ENCODE results near the gene DNAJC5. TPM values are rescaled to one million over a fixed set of nuclear protein-coding genes. Genes with fewer than 3 reads are reported as not detected.

Gene DNAJC5
- total RNA-seq, 1 donor from 2014 or later = 49.8 TPM

DNA sequence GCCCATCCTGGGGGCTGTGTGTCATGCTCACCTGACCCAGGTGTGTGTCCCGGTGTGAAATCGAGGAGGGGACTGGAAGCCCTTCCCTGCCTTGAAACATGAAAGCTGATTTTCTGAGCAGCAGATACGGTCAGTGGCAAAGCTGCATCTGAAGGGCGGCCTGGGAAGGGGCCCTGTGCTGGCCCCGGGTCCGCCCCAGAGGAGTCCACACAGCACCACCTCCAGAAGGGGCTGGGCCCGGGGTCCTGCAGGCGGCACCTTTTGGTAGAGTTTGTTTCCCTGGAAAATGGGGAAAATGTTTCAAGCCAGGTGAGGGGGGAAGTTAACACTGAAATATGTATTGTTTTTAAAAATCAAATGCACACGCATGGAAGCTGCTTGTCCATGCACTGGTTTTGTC is 40.5 kb downstream of the DNAJC5 start:
- ATAC-seq = no peak
- peaks cover 67% of the 10 kb centered on the region for H3K36me3 ChIP-seq
- H3K27me3 ChIP-seq = no peaks in the 10 kb centered on the region
- H3K4me3 ChIP-seq = no peak overlapping the region
- no peaks in the 10 kb centered on the region for H3K4me1 ChIP-seq
- intact Hi-C loops (cut with DNase I) = no loop called here
- no peaks in the 10 kb centered on the region for H3K9me3 ChIP-seq
- TF ChIP-seq CTCF (IDR thresholded peaks at IDR 0.05) = no peak
- DNase-seq = no peak
- H3K27ac ChIP-seq = no peak overlapping the region

DNA sequence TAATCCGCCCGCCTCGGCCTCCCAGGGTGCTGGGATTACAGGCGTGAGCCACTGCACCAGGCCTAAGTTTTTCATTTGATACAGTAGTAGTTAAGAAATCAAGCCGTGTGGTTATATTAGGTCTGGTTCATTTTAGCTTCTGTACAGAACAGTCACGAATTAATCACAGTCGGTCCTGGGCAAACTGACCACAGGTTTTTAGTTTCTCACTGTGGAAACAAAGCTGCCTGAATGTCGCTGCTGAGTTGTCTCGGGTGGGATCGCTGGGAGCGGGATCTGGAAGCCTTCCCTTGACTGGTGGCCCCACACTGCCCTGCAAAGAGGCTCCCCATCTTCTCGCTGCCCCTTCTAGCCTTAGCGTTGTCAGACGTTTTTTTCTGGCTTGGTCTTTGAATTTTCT is 42.7 kb downstream of the DNAJC5 start:
- no peak overlapping the region for H3K27ac ChIP-seq
- H3K36me3 ChIP-seq = peaks cover 53% of the 10 kb centered on the region
- intact Hi-C loops (cut with DNase I) = no loop called here
- TF ChIP-seq CTCF (IDR thresholded peaks at IDR 0.05) = no peak
- DNase-seq = no peak
- H3K9me3 ChIP-seq = no peaks in the 10 kb centered on the region
- no peak for ATAC-seq
- H3K4me1 ChIP-seq = peaks cover 8% of the 10 kb centered on the region
- H3K4me3 ChIP-seq = no peak overlapping the region
- no peaks in the 10 kb centered on the region for H3K27me3 ChIP-seq

DNA sequence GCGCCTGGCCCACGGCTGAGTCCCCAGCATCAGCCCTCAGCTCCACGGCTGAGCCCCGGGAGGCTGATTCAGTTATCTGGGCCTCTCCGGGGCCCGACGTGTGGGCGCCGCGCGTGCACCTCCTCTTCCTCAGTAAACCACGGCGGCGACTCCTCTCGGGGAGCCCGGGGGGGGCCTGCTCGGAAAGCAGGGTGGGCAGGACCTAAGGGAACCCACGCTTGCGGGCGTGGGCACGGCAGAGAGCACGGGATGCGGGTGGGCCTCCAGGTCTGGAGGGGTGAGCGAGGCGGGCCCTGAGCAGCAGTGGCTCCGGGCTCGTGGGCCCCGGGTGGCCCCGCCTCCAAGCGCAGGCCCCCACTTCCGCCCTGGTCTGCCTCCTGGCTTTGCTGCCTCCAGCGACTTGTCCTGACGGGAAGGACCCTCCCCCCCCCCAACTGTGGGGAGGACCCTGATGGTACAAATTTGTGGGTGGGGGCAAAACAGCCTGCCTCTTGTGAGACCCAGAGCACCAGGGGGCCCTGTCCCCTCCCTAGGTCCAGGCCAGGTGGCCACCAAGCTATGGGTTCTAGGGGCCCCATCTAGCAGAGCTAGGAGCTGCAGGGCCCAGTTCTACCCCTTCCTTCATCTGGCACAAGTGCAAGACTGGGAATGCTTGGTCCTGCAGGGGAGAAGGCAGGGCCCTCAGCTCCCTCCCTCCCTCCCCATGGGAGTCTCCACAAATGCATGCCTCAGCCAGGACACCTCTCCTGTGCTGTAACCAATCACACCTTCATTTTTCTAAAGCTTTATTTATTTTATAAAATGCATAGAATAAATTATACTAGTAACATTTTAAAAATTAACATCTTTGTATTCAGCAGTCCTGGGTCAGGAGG is 44.4 kb downstream of the DNAJC5 start:
- no peak for TF ChIP-seq CTCF (IDR thresholded peaks at IDR 0.05)
- Histone ChIP-seq H3K36me3 (peaks cover 58% of the 10 kb centered on the region), H3K4me3 (no peak overlapping the region), H3K27ac (no peak overlapping the region), H3K27me3 (no peaks in the 10 kb centered on the region), H3K4me1 (peaks cover 22% of the 10 kb centered on the region), H3K9me3 (no peaks in the 10 kb centered on the region)
- intact Hi-C loops (cut with DNase I) = no loop called here
- DNase-seq (no peak), ATAC-seq (no peak)

DNA sequence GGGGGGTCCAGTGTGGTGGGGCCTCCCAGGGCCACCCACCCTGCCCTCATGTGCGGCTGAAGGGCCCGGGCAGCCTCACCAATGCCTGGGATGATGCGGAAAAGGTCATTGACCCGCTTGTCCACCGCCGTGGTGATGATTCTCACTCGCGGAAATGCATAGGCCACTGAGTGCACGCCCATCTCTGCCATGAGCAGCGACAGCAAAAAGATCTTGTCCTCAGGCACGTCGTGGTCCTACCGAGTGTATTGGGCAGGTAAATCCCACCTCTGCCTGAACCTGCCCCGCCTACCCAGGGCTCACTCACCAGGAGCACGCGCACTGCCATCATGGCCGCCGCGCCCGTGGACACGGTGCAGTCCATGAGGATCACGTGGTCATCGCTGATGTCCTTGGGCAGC is 45.1 kb downstream of the DNAJC5 start:
- DNase-seq (no peak), ATAC-seq (no peak)
- Histone ChIP-seq H3K4me1 (peaks cover 22% of the 10 kb centered on the region), H3K4me3 (no peak overlapping the region), H3K36me3 (peaks cover 58% of the 10 kb centered on the region), H3K9me3 (no peaks in the 10 kb centered on the region), H3K27ac (no peak overlapping the region), H3K27me3 (no peaks in the 10 kb centered on the region)
- TF ChIP-seq CTCF (IDR thresholded peaks at IDR 0.05) = no peak
- intact Hi-C loops (cut with DNase I) = no loop called here

GRCh38 chr20:63940472-63941266 is 45.7 kb downstream of the DNAJC5 start:
- ATAC-seq (no peak), DNase-seq (no peak)
- Histone ChIP-seq H3K4me1 (peaks cover 22% of the 10 kb centered on the region), H3K27me3 (no peaks in the 10 kb centered on the region), H3K4me3 (no peak overlapping the region), H3K36me3 (peaks cover 58% of the 10 kb centered on the region), H3K9me3 (no peaks in the 10 kb centered on the region), H3K27ac (peak overlapping the region; percentile 72)
- TF ChIP-seq CTCF (IDR thresholded peaks at IDR 0.05) = no peak
- intact Hi-C loops (cut with DNase I) = no loop called here

Data from upper lobe of right lung (tissue), 1 donor.